ENCODE measurements around the gene UBA7. TPM values are rescaled to one million over a fixed set of nuclear protein-coding genes. Genes with fewer than 3 reads are reported as not detected.

UBA7 gene
- total and polyA plus RNA-seq, 2 donors (not counting 3 experiments of a cell fraction or from before 2014, with no cell fraction given), result 57.4 to 80.7 TPM

GRCh38 chr3:49763981-49764380, 49.8 kb downstream of the UBA7 start:
- no peaks in the 10 kb centered on the region for H3K36me3 ChIP-seq (ENCODE audit: control insufficient read depth in 2 of 2, extremely low read depth in 1 of 2, insufficient read depth in 2 of 2, low read length in 2 of 2)
- no peaks in the 10 kb centered on the region for H3K27me3 ChIP-seq (ENCODE audit: control insufficient read depth in 2 of 2, insufficient read depth in 2 of 2, low read length in 2 of 2)
- FAIRE-seq (no peak), DNase-seq (ENCODE audit: low read depth, low spot score) (no peak)
- BruUV-seq (replicated peaks), result no TSS peak
- H3K4me1 ChIP-seq (ENCODE audit: control insufficient read depth, extremely low read depth, insufficient read depth, low read length), result no peaks in the 10 kb centered on the region
- dilution Hi-C loops (cut with MboI; ENCODE audit: extremely low pct_ligation_motif_present, low sequenced_read_pairs), result no loop called here
- CTCF ChIA-PET, result no interaction called here
- no peak overlapping the region for H3K4me2 ChIP-seq (ENCODE audit: insufficient read depth, low read length)
- POLR2A ChIA-PET, result no interaction called here
- H3K4me3 ChIP-seq (replicated peaks in 1 of 3; ENCODE audit: insufficient read depth in 1 of 3, low read depth in 1 of 3, low read length in 3 of 3), result no peak overlapping the region
- H3K9me1 ChIP-seq (replicated peaks; ENCODE audit: control insufficient read depth, extremely low read depth, insufficient read depth, low read length), result no peaks in the 10 kb centered on the region
- intact Hi-C loops (cut with micrococcal nuclease), result no loop called here
- no peaks in the 10 kb centered on the region for H3K9me3 ChIP-seq (replicated peaks; ENCODE audit: control insufficient read depth, insufficient read depth, low read length)
- no peak overlapping the region for H3K27ac ChIP-seq (ENCODE audit: insufficient read depth, low read depth, low read length)
- H2AFZ ChIP-seq (ENCODE audit: low read depth, low read length), result no peak overlapping the region
- no peak for TF ChIP-seq POLR2A (IDR thresholded peaks at IDR 0.05; ENCODE audit: low read depth, low read length)
- TF ChIP-seq FOS (IDR thresholded peaks at IDR 0.05; ENCODE audit: borderline replicate concordance, insufficient read depth, low read length), result no peak
- TF ChIP-seq JUN (IDR thresholded peaks at IDR 0.05; ENCODE audit: borderline replicate concordance, insufficient read depth, insufficient read length, low read depth), result no peak
- TF ChIP-seq MAX (IDR thresholded peaks at IDR 0.05; ENCODE audit: insufficient read depth, insufficient read length), result no peak
- no peak for TF ChIP-seq GATA2 (IDR thresholded peaks at IDR 0.05; ENCODE audit: insufficient read depth, insufficient read length, low read depth, low read length)
- TF ChIP-seq EZH2 (IDR thresholded peaks at IDR 0.05; ENCODE audit: borderline replicate concordance, low read depth, low read length, severe bottlenecking), result no peak
- TF ChIP-seq CTCF (IDR thresholded peaks at IDR 0.05; ENCODE audit: extremely low read depth in 1 of 2, insufficient read depth in 1 of 2, low read depth in 1 of 2, low read length in 2 of 2), result no peak
- no peak for TF ChIP-seq POLR2AphosphoS5 (IDR thresholded peaks at IDR 0.05; ENCODE audit: insufficient read depth, low read depth, low read length)
- TF ChIP-seq MYC (IDR thresholded peaks at IDR 0.05; ENCODE audit: low read depth, low read length), result no peak
- H4K20me1 ChIP-seq (replicated peaks; ENCODE audit: control insufficient read depth, extremely low read depth, insufficient read depth, low read length), result peaks cover 5% of the 10 kb centered on the region
- H3K9ac ChIP-seq (replicated peaks; ENCODE audit: extremely low read depth, insufficient read depth, low read length), result no peak overlapping the region
- peaks cover 61% of the 10 kb centered on the region for H3K79me2 ChIP-seq (ENCODE audit: control insufficient read depth, insufficient read depth, low read length)
